Naive thymus-derived CD8-positive, alpha-beta T cell (primary cell): ENCODE measurements around the gene ZYX. TPM values are rescaled to one million over a fixed set of nuclear protein-coding genes. Genes with fewer than 3 reads are reported as not detected.

Source experiments
- ATAC-seq, 2 donors: fragments of 150-1000 bp; cut with Tn5 transposase in 1 of 2; sonication (Bioruptor Pico), chemical (Tn5 transposase) in 1 of 2; 1 replicate in 1 of 2; 2 replicates in 1 of 2; pipeline ENCODE4 v1.10.0; 2021; ENCODE audit warnings: mild to moderate bottlenecking in 2 of 2, moderate library complexity in 2 of 2
- POLR2A ChIA-PET: fragments of 350-600 bp; sonication (Branson Sonifier 250); formaldehyde crosslinking; loops from one replicate; lab custom pipeline; 2021; ENCODE audit warnings: antibody characterized with exemption; lab: Charles Lee
- DNase-seq, 10 donors: peaks; one replicate each; pipeline versions ENCODE4 v3.0.0 to v3.0.0-alpha.2; 2020 to 2022
- H3K27ac Mint-ChIP-seq, 10 donors: one replicate each; pipeline ENCODE4 v1.8.0; 2020 to 2022; ENCODE audit warnings: mild to moderate bottlenecking in 10 of 10, mixed read lengths in 10 of 10, moderate library complexity in 4 of 10, inconsistent platforms in 1 of 10
- H3K27me3 Mint-ChIP-seq, 5 donors: one replicate each; pipeline ENCODE4 v1.8.0; 2021 to 2022; ENCODE audit warnings: mixed read lengths in 5 of 5
- H3K36me3 Mint-ChIP-seq, 3 donors: one replicate each; pipeline ENCODE4 v1.8.0; 2020 to 2022; ENCODE audit warnings: mixed read lengths in 3 of 3, mild to moderate bottlenecking in 2 of 3, inconsistent platforms in 1 of 3
- H3K4me1 Mint-ChIP-seq, 4 donors: one replicate each; pipeline ENCODE4 v1.8.0; 2021 to 2022; ENCODE audit warnings: mixed read lengths in 4 of 4
- H3K4me3 Mint-ChIP-seq, 10 donors: one replicate each; pipeline ENCODE4 v1.8.0; 2020 to 2022; ENCODE audit warnings: mild to moderate bottlenecking in 10 of 10, mixed read lengths in 10 of 10, moderate library complexity in 6 of 10, inconsistent platforms in 1 of 10
- H3K9me3 Mint-ChIP-seq, 9 donors: one replicate each; pipeline ENCODE4 v1.8.0; 2020 to 2022; ENCODE audit warnings: mixed read lengths in 9 of 9, mild to moderate bottlenecking in 3 of 9, inconsistent platforms in 1 of 9, moderate library complexity in 1 of 9
- polyA plus RNA-seq, 3 donors: library from polyadenylated mRNA; unstranded; fragments of 300-500 nt; fragmentation: Illumina TruSeq; gene quantifications; one replicate each; pipeline ENCODE4 v1.2.3, GENCODE V29; 2021
- total RNA-seq, 8 experiments: library from RNA in 2 of 8; stranded (reverse) in 2 of 8; gene quantifications; one replicate each; pipeline ENCODE4 v1.2.3 and lab custom pipeline; 2021 to 2026

ZYX gene
- total and polyA plus RNA-seq, 5 experiments from 2014 or later, result 58.6 to 151 (median 138) TPM

GRCh38 chr7:143367972-143368371 lies 13.2 kb upstream of the ZYX start:
- H3K9me3 Mint-ChIP-seq, result peaks cover 0 to 2% (median 0%) of the 10 kb centered on the region in 9 donors
- H3K27ac Mint-ChIP-seq, result peak overlapping the region in 1 of 10 donors; percentile 68
- POLR2A ChIA-PET, result interaction anchor here (1.2 to 5.3 kb wide), 3 partner anchors 8 to 19 kb away, joined by 3 to 36 read pairs (median 8); partner anchors contain the start of gene ZYX
- ATAC-seq (no peak), DNase-seq (no peak)
- H3K4me3 Mint-ChIP-seq, result no peak overlapping the region
- H3K36me3 Mint-ChIP-seq, result no peaks in the 10 kb centered on the region
- peaks cover 18 to 31% (median 22%) of the 10 kb centered on the region in 4 donors for H3K4me1 Mint-ChIP-seq
- H3K27me3 Mint-ChIP-seq, result peaks cover 8 to 27% (median 11%) of the 10 kb centered on the region in 5 donors

- ATAC-seq (no peak), DNase-seq (no peak)
- Mint-ChIP-seq H3K27me3 (peaks cover 5 to 23% (median 8%) of the 10 kb centered on the region in 5 donors), H3K36me3 (no peaks in the 10 kb centered on the region), H3K4me3 (no peak overlapping the region), H3K4me1 (peaks cover 18 to 31% (median 22%) of the 10 kb centered on the region in 4 donors), H3K9me3 (peaks cover 0 to 2% (median 0%) of the 10 kb centered on the region in 9 donors), H3K27ac (no peak overlapping the region)
- POLR2A ChIA-PET, result interaction anchor here (1.2 to 5.3 kb wide), 3 partner anchors 8 to 19 kb away, joined by 3 to 36 read pairs (median 8); partner anchors contain the start of gene ZYX
Observed at GRCh38 chr7:143368387-143368786, 12.8 kb upstream of the ZYX start.

- H3K27me3 Mint-ChIP-seq, result peaks cover 0 to 7% (median 0%) of the 10 kb centered on the region in 5 donors
- ATAC-seq, result no peak
- peak overlapping the region in 2 of 10 donors; percentile 9 to 16 for H3K27ac Mint-ChIP-seq
- DNase-seq, result no peak
- H3K4me1 Mint-ChIP-seq, result peaks cover 32 to 45% (median 36%) of the 10 kb centered on the region in 4 donors
- H3K4me3 Mint-ChIP-seq, result no peak overlapping the region
- POLR2A ChIA-PET, result interaction anchor here (1.0 to 5.3 kb wide), 3 partner anchors 10 to 15 kb away, joined by 3 to 36 read pairs (median 8); partner anchors contain the start of gene ZYX
- peaks cover 0 to 2% (median 0%) of the 10 kb centered on the region in 9 donors for H3K9me3 Mint-ChIP-seq
- H3K36me3 Mint-ChIP-seq, result no peaks in the 10 kb centered on the region
Observed at GRCh38 chr7:143369678-143370651, 11.2 kb upstream of the ZYX start.

- Mint-ChIP-seq H3K36me3 (no peaks in the 10 kb centered on the region), H3K27me3 (no peaks in the 10 kb centered on the region), H3K4me1 (peaks cover 45 to 66% (median 57%) of the 10 kb centered on the region in 4 donors), H3K4me3 (peak overlapping the region; percentile 2 to 83 (median 42)), H3K27ac (peak overlapping the region; percentile 38 to 94 (median 76)), H3K9me3 (peaks cover 0 to 2% (median 0%) of the 10 kb centered on the region in 9 donors)
- peak; percentile 58 to 69 for ATAC-seq
- POLR2A ChIA-PET, result interaction anchor here (0.8 to 5.3 kb wide), 7 partner anchors 9 to 103 kb away, joined by 3 to 36 read pairs (median 4); partner anchors contain the start of genes CASP2 and ZYX
- DNase-seq, result peak in 9 of 10 donors; percentile 37 to 81 (median 59)
Observed at GRCh38 chr7:143372070-143372469, 9.1 kb upstream of the ZYX start.

- DNase-seq, result no peak
- Mint-ChIP-seq H3K36me3 (no peaks in the 10 kb centered on the region), H3K4me3 (peak overlapping the region in 1 of 10 donors; percentile 2), H3K27ac (peak overlapping the region in 9 of 10 donors; percentile 36 to 99 (median 52)), H3K27me3 (no peaks in the 10 kb centered on the region), H3K9me3 (peaks cover 0 to 2% (median 0%) of the 10 kb centered on the region in 9 donors), H3K4me1 (peaks cover 50 to 75% (median 66%) of the 10 kb centered on the region in 4 donors)
- POLR2A ChIA-PET, result interaction anchor here (1.0 to 5.3 kb wide), 5 partner anchors 7 to 84 kb away, joined by 3 to 36 read pairs (median 4); partner anchors contain the start of genes FAM131B and ZYX
- no peak for ATAC-seq
Observed at GRCh38 chr7:143373255-143373794, 7.8 kb upstream of the ZYX start.

- POLR2A ChIA-PET, result interaction anchor here (1.0 to 4.1 kb wide), 10 partner anchors 10 to 586 kb away, joined by 4 to 44 read pairs (median 9); partner anchors contain the start of genes CASP2, EPHA1 and FAM131B
- DNase-seq, result no peak
- H3K4me1 Mint-ChIP-seq, result peaks cover 60 to 87% (median 78%) of the 10 kb centered on the region in 4 donors
- H3K4me3 Mint-ChIP-seq, result peak overlapping the region in 6 of 10 donors; percentile 7 to 76 (median 57)
- no peaks in the 10 kb centered on the region for H3K27me3 Mint-ChIP-seq
- H3K27ac Mint-ChIP-seq, result peak overlapping the region; percentile 84 to 99 (median 94)
- no peak for ATAC-seq
- peaks cover 0 to 2% (median 0%) of the 10 kb centered on the region in 9 donors for H3K9me3 Mint-ChIP-seq
- no peaks in the 10 kb centered on the region for H3K36me3 Mint-ChIP-seq
Observed at GRCh38 chr7:143374561-143374960, 6.6 kb upstream of the ZYX start.

- peak overlapping the region; percentile 29 to 79 (median 67) for H3K4me3 Mint-ChIP-seq
Observed at GRCh38 chr7:143375298-143376034, 5.7 kb upstream of the ZYX start.

GRCh38 chr7:143376396-143376795 lies 4.7 kb upstream of the ZYX start:
- POLR2A ChIA-PET, result interaction anchor here (1.2 to 4.1 kb wide), 11 partner anchors 10 to 571 kb away, joined by 3 to 44 read pairs (median 5); partner anchors contain the start of genes EPHA1, FAM131B and GSTK1
- Mint-ChIP-seq H3K4me1 (peaks cover 58 to 81% (median 78%) of the 10 kb centered on the region in 4 donors), H3K27ac (peak overlapping the region; percentile 84 to 99 (median 93)), H3K36me3 (no peaks in the 10 kb centered on the region), H3K4me3 (peak overlapping the region in 9 of 10 donors; percentile 26 to 79 (median 50)), H3K27me3 (no peaks in the 10 kb centered on the region), H3K9me3 (no peaks in the 10 kb centered on the region)
- DNase-seq, result no peak
- no peak for ATAC-seq

More at GRCh38 chr7:143375298-143376034, 5.7 kb upstream of the ZYX start:
- Mint-ChIP-seq H3K36me3 (no peaks in the 10 kb centered on the region), H3K27me3 (no peaks in the 10 kb centered on the region), H3K27ac (peak overlapping the region; percentile 84 to 99 (median 94)), H3K9me3 (peaks cover 0 to 2% (median 0%) of the 10 kb centered on the region in 9 donors), H3K4me1 (peaks cover 61 to 87% (median 84%) of the 10 kb centered on the region in 4 donors)
- peak; percentile 66 to 70 for ATAC-seq
- POLR2A ChIA-PET, result interaction anchor here (0.8 to 4.1 kb wide), 17 partner anchors 8 to 587 kb away, joined by 3 to 44 read pairs (median 6); partner anchors contain the start of genes CASP2, EPHA1, FAM131B and GSTK1
- DNase-seq, result peak in 9 of 10 donors; percentile 28 to 74 (median 51)

- ATAC-seq (no peak), DNase-seq (no peak)
- H3K36me3 Mint-ChIP-seq, result peaks cover 0 to 9% (median 0%) of the 10 kb centered on the region in 3 donors
- peaks cover 39 to 63% (median 50%) of the 10 kb centered on the region in 4 donors for H3K4me1 Mint-ChIP-seq
- no peaks in the 10 kb centered on the region for H3K9me3 Mint-ChIP-seq
- H3K27me3 Mint-ChIP-seq, result no peaks in the 10 kb centered on the region
- peak overlapping the region in 9 of 10 donors; percentile 88 to 95 (median 92) for H3K4me3 Mint-ChIP-seq
- POLR2A ChIA-PET, result interaction anchor here (0.7 to 7.2 kb wide), 31 partner anchors 9 to 878 kb away, joined by 3 to 184 read pairs (median 4); partner anchors contain the start of genes CASP2, EPHA1, FAM131B and GSTK1
- peak overlapping the region; percentile 91 to 99 (median 94) for H3K27ac Mint-ChIP-seq
Observed at GRCh38 chr7:143379611-143380259, 1.4 kb upstream of the ZYX start.

- H3K4me3 Mint-ChIP-seq, result peak overlapping the region in 9 of 10 donors; percentile 88 to 95 (median 92)
- DNase-seq, result peak; percentile 75 to 92 (median 85)
- H3K27me3 Mint-ChIP-seq, result no peaks in the 10 kb centered on the region
- peaks cover 0 to 9% (median 0%) of the 10 kb centered on the region in 3 donors for H3K36me3 Mint-ChIP-seq
- peaks cover 33 to 58% (median 44%) of the 10 kb centered on the region in 4 donors for H3K4me1 Mint-ChIP-seq
- H3K9me3 Mint-ChIP-seq, result no peaks in the 10 kb centered on the region
- POLR2A ChIA-PET, result interaction anchor here (0.7 to 7.2 kb wide), 31 partner anchors 9 to 1041 kb away, joined by 3 to 184 read pairs (median 4); partner anchors contain the start of genes CASP2, EPHA1, FAM131B and GSTK1
- H3K27ac Mint-ChIP-seq, result peak overlapping the region; percentile 91 to 99 (median 94)
- ATAC-seq, result peak; percentile 52 to 59
Observed at GRCh38 chr7:143380260-143380645, 892 bp upstream of the ZYX start.
